ENCODE measurements around the gene MBD6. TPM values are rescaled to one million over a fixed set of nuclear protein-coding genes. Genes with fewer than 3 reads are reported as not detected.
A peak's percentile ranks its signal among the peaks of the same experiment; 100 is the strongest.

The MBD6 gene
- total and polyA plus RNA-seq, 2 of the 8 experiments (the other 6 are each of a cell fraction or from before 2014, with no cell fraction given) = 3.9 to 32.3 TPM

DNA sequence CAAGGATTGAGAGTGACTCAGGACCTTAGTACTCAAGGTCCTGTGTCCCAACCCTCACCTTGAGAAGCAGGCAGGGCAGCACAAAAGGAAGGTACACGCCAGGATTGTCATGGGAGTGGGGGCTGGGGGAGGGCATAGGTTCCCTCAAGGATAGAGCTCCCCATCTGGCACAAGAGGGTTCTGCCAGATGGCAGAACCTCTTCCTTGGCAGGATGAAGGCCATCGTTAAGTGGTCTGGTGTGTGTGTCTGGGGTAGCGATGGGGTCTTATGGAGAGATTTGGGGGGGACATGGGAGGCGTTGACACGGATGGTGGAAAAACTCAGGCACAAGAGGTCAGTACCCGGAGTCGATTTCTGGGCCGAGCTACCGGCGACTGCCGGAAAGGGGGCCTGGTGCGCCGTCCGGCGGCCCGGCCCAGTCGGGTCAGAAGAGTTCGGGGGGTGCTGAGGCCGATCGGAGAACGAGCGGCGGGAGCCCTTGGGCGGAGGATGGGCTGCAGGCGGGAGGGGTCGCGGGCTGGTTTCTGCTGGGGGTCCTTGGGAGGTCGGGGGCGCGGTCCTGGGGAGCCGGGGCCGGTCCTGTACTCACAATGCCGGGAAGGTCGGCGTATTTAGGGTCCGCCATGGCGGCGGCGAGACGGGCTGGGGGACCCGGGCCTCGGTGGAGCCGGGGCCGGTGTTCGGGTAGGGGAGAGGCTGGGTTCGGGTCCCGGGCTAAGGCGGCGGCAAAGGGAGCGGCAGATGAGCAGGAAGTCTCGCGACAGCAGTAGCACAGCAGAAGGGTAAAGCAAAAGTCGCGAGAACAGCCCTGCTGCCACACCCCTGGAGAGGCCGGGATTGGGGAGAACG lies 24.0 kb downstream of the MBD6 start, which contains the start of gene DCTN2 (continued):
- TF ChIP-seq TAF1 (IDR thresholded peaks at IDR 0.05; ENCODE audit: low read depth, low read length) (peak; percentile 64), CEBPB (IDR thresholded peaks at IDR 0.05; ENCODE audit: low read depth, low read length) (no peak; the same call in 1 of the 2 replicates), CBX8 (IDR thresholded peaks at IDR 0.05; ENCODE audit: borderline replicate concordance, low read depth, low read length) (no peak), CHD1 (IDR thresholded peaks at IDR 0.05; ENCODE audit: low read depth, low read length) (no peak), BRCA1 (IDR thresholded peaks at IDR 0.05; ENCODE audit: low read depth, low read length) (peak; percentile 95)

Data from H1 (cell line).